ENCODE results near the gene DR1. TPM values are rescaled to one million over a fixed set of nuclear protein-coding genes. Genes with fewer than 3 reads are reported as not detected.

Gene DR1
- total RNA-seq, 1 donor, result 60.6 TPM

- no peak for TF ChIP-seq CTCF (IDR thresholded peaks at IDR 0.05; ENCODE audit: insufficient read depth, low read length)
- no peak overlapping the region for H3K4me3 ChIP-seq (ENCODE audit: low read depth, low read length)
- no peak for DNase-seq (ENCODE audit: low read depth)
Observed at GRCh38 chr1:93313026-93313425, 32.7 kb upstream of the DR1 start.

- TF ChIP-seq CTCF (IDR thresholded peaks at IDR 0.05; ENCODE audit: insufficient read depth, low read length), result no peak
- no peak for DNase-seq (ENCODE audit: low read depth)
- H3K4me3 ChIP-seq (ENCODE audit: low read depth, low read length), result no peak overlapping the region
Observed at GRCh38 chr1:93317207-93317606, 28.5 kb upstream of the DR1 start.

- no peak for TF ChIP-seq CTCF (IDR thresholded peaks at IDR 0.05; ENCODE audit: insufficient read depth, low read length)
- no peak for DNase-seq (ENCODE audit: low read depth)
- H3K4me3 ChIP-seq (ENCODE audit: low read depth, low read length), result no peak overlapping the region
Observed at GRCh38 chr1:93317943-93318342, 27.8 kb upstream of the DR1 start.

DNA sequence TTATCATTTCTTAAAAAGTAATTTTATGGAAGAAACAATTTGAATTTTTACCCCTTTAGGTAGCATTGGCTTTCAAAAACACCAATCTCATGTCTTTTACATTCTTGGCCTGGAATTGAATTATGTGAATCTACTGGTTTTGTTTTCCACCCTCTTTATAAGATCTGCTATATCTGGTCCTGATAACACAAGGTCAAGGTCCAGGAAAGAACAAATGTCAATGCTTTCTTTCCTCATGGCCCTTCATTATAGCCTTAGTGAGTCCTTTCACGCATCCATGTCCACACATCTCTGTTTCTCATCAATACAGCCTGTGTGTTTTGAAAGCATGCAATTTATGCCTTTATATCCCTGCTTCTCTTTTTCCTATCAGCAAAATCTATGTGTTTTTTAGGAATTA lies 24.0 kb upstream of the DR1 start:
- DNase-seq (ENCODE audit: low read depth), result no peak
- H3K4me3 ChIP-seq (ENCODE audit: low read depth, low read length), result no peak overlapping the region
- no peak for TF ChIP-seq CTCF (IDR thresholded peaks at IDR 0.05; ENCODE audit: insufficient read depth, low read length)

DNA sequence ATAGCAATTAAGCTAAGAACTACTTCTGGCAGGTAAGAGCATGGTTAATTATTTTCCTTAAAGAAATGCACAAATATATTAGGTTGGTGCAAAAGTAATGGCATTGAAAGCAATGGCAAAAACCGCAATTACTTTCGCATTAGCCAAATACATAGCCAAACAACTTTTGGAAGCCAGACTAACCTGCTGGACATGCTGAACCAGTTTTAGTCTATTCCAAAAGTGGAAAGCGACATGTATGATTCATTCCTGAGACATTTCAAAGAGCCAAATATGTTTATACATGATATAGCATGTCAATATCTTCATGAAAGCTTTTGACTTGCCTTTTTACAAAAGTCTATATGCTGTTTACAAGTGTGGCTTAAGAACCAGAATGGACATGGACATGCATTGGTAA lies 23.4 kb upstream of the DR1 start:
- no peak for DNase-seq (ENCODE audit: low read depth)
- H3K4me3 ChIP-seq (ENCODE audit: low read depth, low read length), result no peak overlapping the region
- no peak for TF ChIP-seq CTCF (IDR thresholded peaks at IDR 0.05; ENCODE audit: insufficient read depth, low read length)

DNA sequence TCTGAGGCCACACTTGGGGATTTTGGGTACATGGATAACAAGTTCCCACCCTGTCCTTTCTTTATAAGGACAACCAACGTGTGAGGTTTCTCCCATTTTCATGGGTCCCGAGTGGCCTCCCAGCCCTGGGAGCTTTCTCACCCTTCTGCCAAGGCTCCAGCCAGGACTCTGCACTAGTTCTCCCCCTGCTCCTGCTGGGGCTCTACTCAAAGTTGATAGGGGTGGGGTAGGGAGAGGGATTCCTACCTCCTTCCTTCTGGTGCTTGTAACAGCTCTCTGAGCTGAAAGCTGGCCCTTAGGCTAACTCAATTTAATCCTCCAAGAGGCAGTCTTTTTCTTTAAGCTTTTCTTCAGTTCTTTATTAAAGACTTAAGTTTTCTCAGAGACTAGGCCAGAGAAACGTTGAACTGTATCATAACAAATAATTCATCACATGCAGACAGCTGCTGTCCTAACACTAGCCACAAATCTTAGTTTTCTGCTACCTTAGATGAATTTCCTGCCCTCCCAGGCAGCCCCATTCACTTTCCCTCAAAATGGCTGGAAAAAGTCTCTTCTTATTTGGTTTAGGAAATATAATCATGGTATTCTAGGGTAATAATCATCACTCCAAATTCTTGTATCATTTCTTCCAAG lies 22.4 kb upstream of the DR1 start:
- H3K4me3 ChIP-seq (ENCODE audit: low read depth, low read length), result no peak overlapping the region
- no peak for DNase-seq (ENCODE audit: low read depth)
- TF ChIP-seq CTCF (IDR thresholded peaks at IDR 0.05; ENCODE audit: insufficient read depth, low read length), result no peak
